Measurements from ENCODE around the gene TLR8. TPM values are rescaled to one million over a fixed set of nuclear protein-coding genes. Genes with fewer than 3 reads are reported as not detected.

Gene TLR8
- 1 to 10 TPM in 1 of 4 donors, under 1 TPM in 2, not detected in 1; 0.37 to 1.3 (median 0.82) TPM for total RNA-seq

DNA sequence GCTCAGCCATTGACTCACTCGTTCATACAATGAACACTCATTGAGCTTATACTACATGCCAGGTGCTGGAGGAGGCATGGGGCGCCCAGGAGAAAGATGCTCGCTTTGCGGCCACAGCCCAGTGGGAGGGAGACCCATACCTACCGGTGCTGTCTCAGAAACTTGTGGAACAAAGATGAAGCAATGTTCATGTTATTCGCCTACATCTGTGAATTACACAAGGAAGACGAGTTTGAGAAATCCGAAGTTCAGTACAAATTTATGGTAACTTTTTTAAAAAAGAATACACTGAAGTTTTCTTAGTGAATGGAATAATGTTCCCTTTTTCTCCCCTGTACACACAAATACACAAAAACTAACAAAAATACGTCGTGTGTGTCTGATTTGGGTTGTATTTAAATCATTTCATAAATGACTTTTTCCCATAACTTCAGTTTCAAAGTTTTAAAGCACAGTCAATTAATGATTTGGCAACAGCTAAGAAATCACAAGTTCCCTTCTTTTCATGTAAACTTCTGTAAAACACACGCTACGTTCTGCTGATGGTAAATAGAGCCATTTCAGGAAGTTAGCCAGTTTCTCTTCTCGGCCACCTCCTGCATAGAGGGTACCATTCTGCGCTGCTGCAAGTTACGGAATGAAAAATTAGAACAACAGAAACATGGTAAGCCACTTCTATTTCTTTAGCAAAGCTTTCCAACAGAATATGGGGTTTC lies at the start of gene TLR8:
TLR8 (plus strand) TSS at position 575 of the 716 bp plus-strand sequence; CDS start at position 662, 87 bp downstream.
- DNase-seq = no peak
- no peak for TF ChIP-seq POLR2A (IDR thresholded peaks at IDR 0.05)
- TF ChIP-seq, protein P1, sequence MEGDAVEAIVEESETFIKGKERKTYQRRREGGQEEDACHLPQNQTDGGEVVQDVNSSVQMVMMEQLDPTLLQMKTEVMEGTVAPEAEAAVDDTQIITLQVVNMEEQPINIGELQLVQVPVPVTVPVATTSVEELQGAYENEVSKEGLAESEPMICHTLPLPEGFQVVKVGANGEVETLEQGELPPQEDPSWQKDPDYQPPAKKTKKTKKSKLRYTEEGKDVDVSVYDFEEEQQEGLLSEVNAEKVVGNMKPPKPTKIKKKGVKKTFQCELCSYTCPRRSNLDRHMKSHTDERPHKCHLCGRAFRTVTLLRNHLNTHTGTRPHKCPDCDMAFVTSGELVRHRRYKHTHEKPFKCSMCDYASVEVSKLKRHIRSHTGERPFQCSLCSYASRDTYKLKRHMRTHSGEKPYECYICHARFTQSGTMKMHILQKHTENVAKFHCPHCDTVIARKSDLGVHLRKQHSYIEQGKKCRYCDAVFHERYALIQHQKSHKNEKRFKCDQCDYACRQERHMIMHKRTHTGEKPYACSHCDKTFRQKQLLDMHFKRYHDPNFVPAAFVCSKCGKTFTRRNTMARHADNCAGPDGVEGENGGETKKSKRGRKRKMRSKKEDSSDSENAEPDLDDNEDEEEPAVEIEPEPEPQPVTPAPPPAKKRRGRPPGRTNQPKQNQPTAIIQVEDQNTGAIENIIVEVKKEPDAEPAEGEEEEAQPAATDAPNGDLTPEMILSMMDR (IDR thresholded peaks at IDR 0.05) = no peak
- TF ChIP-seq POLR2AphosphoS5 (IDR thresholded peaks at IDR 0.05) = no peak
- TF ChIP-seq EP300 (IDR thresholded peaks at IDR 0.05; ENCODE audit: low read depth) = no peak
- intact Hi-C loops (cut with DNase I; ENCODE audit: low total_unique reads) (no loop called here), in situ Hi-C loops (cut with MboI; ENCODE audit: low pct_ligation_motif_present in 1 of 4, low pct_unique_long_range_greater_than_20kb in 1 of 4, low sequenced_read_pairs in 3 of 4) (loop anchor here in 2 of 4 donors (25.0 kb wide), 2 partner anchors 94 to 1131 kb away; partner anchors contain the start of gene GEMIN8 (in 1 of the 2))
- H3K9me3 ChIP-seq = no peaks in the 10 kb centered on the region
- H3K36me3 ChIP-seq = no peaks in the 10 kb centered on the region
- H3K27me3 ChIP-seq = no peaks in the 10 kb centered on the region
- 82 to 89% methylated on average over 6 to 15 of the region's 15 CpGs for WGBS, 2 donors (ENCODE audit: low coverage in 1 of 2)
- H3K27ac ChIP-seq = no peak within 1 kb of the TSS
- H3K4me1 ChIP-seq = no peaks in the 10 kb centered on the region
- no peak within 1 kb of the TSS for H3K4me3 ChIP-seq

GRCh38 chrX:12865359-12865758 lies 41.1 kb upstream of the TLR8 start:
- Histone ChIP-seq H3K4me1 (no peaks in the 10 kb centered on the region), H3K27ac (no peak overlapping the region), H3K9me3 (no peaks in the 10 kb centered on the region), H3K4me3 (no peak overlapping the region), H3K36me3 (no peaks in the 10 kb centered on the region), H3K27me3 (no peaks in the 10 kb centered on the region)
- TF ChIP-seq EP300 (IDR thresholded peaks at IDR 0.05; ENCODE audit: low read depth) (no peak), POLR2A (IDR thresholded peaks at IDR 0.05) (no peak), POLR2AphosphoS5 (IDR thresholded peaks at IDR 0.05) (no peak)
- TF ChIP-seq, protein P1 (IDR thresholded peaks at IDR 0.05) = no peak
- in situ Hi-C loops (cut with MboI; ENCODE audit: low pct_ligation_motif_present in 1 of 4, low pct_unique_long_range_greater_than_20kb in 1 of 4, low sequenced_read_pairs in 3 of 4) (no loop called here), intact Hi-C loops (cut with DNase I; ENCODE audit: low total_unique reads) (no loop called here)
- WGBS, 2 donors (ENCODE audit: low coverage in 1 of 2) = 66% methylated on average over 7 of the region's 7 CpGs; no CpG with 5 or more reads in 1 of the 2 donors
- DNase-seq = no peak

DNA sequence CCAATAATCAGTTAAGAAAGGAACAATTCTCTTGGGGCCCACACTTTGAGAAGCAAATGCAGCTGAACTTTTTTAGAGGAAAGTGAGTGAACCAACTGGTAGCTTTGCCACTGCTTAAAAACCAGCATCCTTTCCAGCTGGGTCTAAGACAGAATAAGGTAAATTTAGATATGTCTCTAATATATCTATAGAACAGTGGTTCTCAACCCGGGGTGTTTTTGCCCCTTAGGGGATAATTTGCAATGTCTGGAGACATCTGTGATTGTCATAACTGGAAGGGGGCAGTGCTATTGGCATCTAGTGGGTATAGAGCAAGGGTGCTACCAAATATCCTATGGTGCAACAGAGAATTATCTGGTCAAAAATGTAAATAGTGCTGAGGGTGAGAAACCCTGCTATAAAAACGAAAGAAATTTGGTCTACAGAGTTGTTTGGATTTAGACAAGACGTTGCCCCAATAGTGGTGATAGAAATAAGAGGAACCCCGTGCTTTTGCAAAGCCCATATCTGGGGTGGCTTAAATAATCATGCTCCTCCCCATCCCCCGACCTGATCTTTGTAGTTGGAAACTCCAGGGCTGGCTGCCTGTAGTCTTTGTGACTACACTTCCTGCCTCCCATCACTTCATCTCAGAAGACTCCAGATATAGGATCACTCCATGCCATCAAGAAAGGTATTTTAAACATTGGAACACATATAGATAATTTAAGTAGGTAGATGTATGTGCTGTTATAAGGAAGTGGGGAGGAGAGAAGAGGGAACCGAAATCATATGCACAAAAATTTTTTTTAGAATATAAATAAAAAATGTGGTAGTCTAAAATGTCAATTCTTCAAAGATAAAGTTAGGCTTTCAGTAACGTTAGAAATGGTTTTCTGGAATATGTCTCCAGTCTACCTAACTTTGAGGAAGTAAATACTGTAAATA lies 39.7 kb upstream of the TLR8 start, which contains the start of gene TLR7:
TLR7 (plus strand) TSS at position 622 of the 927 bp plus-strand sequence. CDS start 507 bp downstream, outside the sequence.
- Histone ChIP-seq H3K27me3 (no peaks in the 10 kb centered on the region), H3K36me3 (no peaks in the 10 kb centered on the region), H3K4me1 (no peaks in the 10 kb centered on the region), H3K9me3 (no peaks in the 10 kb centered on the region), H3K4me3 (no peak within 1 kb of the TSS), H3K27ac (peak within 1 kb of the TSS in 1 of 4 donors; percentile 8)
- intact Hi-C loops (cut with DNase I; ENCODE audit: low total_unique reads) (no loop called here), in situ Hi-C loops (cut with MboI; ENCODE audit: low pct_ligation_motif_present in 1 of 4, low pct_unique_long_range_greater_than_20kb in 1 of 4, low sequenced_read_pairs in 3 of 4) (no loop called here)
- 55 to 68% methylated on average over 4 to 7 of the region's 7 CpGs for WGBS, 2 donors (ENCODE audit: low coverage in 1 of 2)
- DNase-seq = no peak
- TF ChIP-seq, protein P1 (IDR thresholded peaks at IDR 0.05) = no peak
- TF ChIP-seq POLR2AphosphoS5 (IDR thresholded peaks at IDR 0.05) (no peak), POLR2A (IDR thresholded peaks at IDR 0.05) (no peak), EP300 (IDR thresholded peaks at IDR 0.05; ENCODE audit: low read depth) (no peak)

- no peak for TF ChIP-seq EP300 (IDR thresholded peaks at IDR 0.05; ENCODE audit: low read depth)
- TF ChIP-seq, protein P1 (IDR thresholded peaks at IDR 0.05) = no peak
- TF ChIP-seq POLR2A (IDR thresholded peaks at IDR 0.05) = no peak
- TF ChIP-seq POLR2AphosphoS5 (IDR thresholded peaks at IDR 0.05) = no peak
- H3K36me3 ChIP-seq = no peaks in the 10 kb centered on the region
- no peaks in the 10 kb centered on the region for H3K9me3 ChIP-seq
- no peaks in the 10 kb centered on the region for H3K27me3 ChIP-seq
- no peak overlapping the region for H3K4me3 ChIP-seq
- H3K27ac ChIP-seq = peak overlapping the region in 1 of 4 donors; percentile 8
- DNase-seq = no peak
- in situ Hi-C loops (cut with MboI; ENCODE audit: low pct_ligation_motif_present in 1 of 4, low pct_unique_long_range_greater_than_20kb in 1 of 4, low sequenced_read_pairs in 3 of 4) = no loop called here
- WGBS, 2 donors (ENCODE audit: low coverage in 1 of 2) = 20 to 51% methylated on average over 1 to 4 of the region's 4 CpGs
- H3K4me1 ChIP-seq = no peaks in the 10 kb centered on the region
- intact Hi-C loops (cut with DNase I; ENCODE audit: low total_unique reads) = no loop called here
Measured at GRCh38 chrX:12867685-12868084, 38.7 kb upstream of the TLR8 start.
